Mucosa of gallbladder (tissue), 1 donor: ENCODE measurements around the gene CFD. TPM values are rescaled to one million over a fixed set of nuclear protein-coding genes. Genes with fewer than 3 reads are reported as not detected.

Source experiments
- DNase-seq: peaks from one replicate; pipeline ENCODE4 v3.0.0-alpha.2; 2020; ENCODE audit warnings: low spot score
- total RNA-seq: library from RNA; stranded (reverse); gene quantifications from one replicate; pipeline ENCODE4 v1.2.1, GENCODE V29; 2021
- donor health status: DM: no; HTN: no; CAD: no.

Gene CFD
- total RNA-seq, 1 donor from 2014 or later = 133 TPM

- no peak for DNase-seq
These were observed 47.0 kb downstream of the CFD start for GRCh38 chr19:906480-906879.

GRCh38 chr19:907183-907853 lies 47.9 kb downstream of the CFD start:
- no peak for DNase-seq

- no peak for DNase-seq
These were observed 52.0 kb downstream of the CFD start for GRCh38 chr19:911197-912033.

DNA sequence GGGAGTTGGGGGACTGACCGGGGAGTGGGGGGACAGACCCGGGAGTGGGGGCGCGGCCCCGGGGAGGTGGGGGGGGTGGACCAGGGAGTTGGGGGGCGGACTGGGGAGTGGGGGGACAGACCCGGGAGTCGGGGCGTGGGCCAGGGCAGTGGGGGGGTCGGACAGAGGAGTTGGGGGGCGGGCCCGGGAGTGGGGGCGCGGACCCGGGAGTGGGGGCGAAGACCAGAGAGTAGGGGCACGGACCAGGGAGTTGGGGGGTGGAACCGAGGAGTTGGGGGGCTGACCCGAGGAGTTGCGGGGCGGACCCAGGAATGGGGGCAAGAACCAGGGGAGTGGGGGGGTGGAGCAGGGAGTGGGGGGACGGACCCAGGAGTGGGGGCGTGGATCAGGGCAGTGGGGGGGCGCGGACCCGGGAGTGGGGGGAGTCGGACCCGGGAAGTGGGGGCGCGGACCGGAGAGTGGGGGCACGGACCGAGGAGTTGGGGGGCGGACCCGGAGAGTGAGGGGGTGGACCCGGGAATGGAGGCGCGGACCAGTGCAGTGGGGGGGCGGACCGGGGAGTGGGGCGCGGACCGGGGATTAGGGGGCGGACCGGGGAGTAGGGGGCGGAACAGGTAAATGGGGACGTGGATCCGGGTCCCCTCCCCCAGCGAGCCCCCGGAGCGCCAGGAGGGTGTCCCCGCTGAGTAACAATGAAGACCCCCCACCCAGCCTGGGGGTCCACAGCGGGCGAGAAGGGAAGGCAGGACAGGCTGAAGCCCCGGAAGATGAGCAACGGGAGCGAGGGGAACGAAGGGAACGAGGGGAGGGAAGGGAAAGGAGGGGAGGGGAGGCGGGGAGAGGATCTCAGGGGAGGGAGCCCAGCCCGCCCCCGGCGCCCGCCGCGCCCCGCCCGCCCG lies 53.0 kb downstream of the CFD start:
- DNase-seq = no peak

Other genes with a start within 250 kb of the CFD start
- 56.0 TPM for gene POLRMT, start 226.1 kb upstream of the CFD start, total RNA-seq
- 0.17 TPM for gene FGF22, start 219.8 kb upstream of the CFD start, total RNA-seq
- 34.8 TPM for gene RNF126, start 196.4 kb upstream of the CFD start, total RNA-seq
- 39.1 TPM for gene FSTL3, start 183.3 kb upstream of the CFD start, total RNA-seq
- not detected for gene PRSS57, start 164.2 kb upstream of the CFD start, total RNA-seq
- 26.1 TPM for gene PALM, start 150.7 kb upstream of the CFD start, total RNA-seq
- 79.4 TPM for gene MISP, start 108.6 kb upstream of the CFD start, total RNA-seq
- gene PTBP1, start 62.2 kb upstream of the CFD start, total RNA-seq = 270 TPM
- gene PLPPR3, start 37.7 kb upstream of the CFD start, total RNA-seq = 0.20 TPM
- gene AZU1, start 31.8 kb upstream of the CFD start, total RNA-seq = not detected
- not detected for gene PRTN3, start 18.7 kb upstream of the CFD start, total RNA-seq
- gene ELANE, start 7.4 kb upstream of the CFD start, total RNA-seq = not detected
- 66.9 TPM for gene MED16, start 33.5 kb downstream of the CFD start, total RNA-seq
- not detected for gene RNU6-9, start 33.8 kb downstream of the CFD start, total RNA-seq
- gene R3HDM4, start 53.6 kb downstream of the CFD start, total RNA-seq = 47.5 TPM
- 0.17 TPM for gene KISS1R, start 57.7 kb downstream of the CFD start, total RNA-seq
- gene ARID3A, start 66.4 kb downstream of the CFD start, total RNA-seq = 7.0 TPM
- gene WDR18, start 124.7 kb downstream of the CFD start, total RNA-seq = 52.5 TPM
- 0.06 TPM for gene GRIN3B, start 140.8 kb downstream of the CFD start, total RNA-seq
- gene TMEM259, start 161.5 kb downstream of the CFD start, total RNA-seq = 182 TPM
- not detected for gene RNU6-2, start 161.9 kb downstream of the CFD start, total RNA-seq
- gene CNN2, start 166.9 kb downstream of the CFD start, total RNA-seq = 104 TPM
- gene ABCA7, start 180.4 kb downstream of the CFD start, total RNA-seq = 49.0 TPM
- gene ARHGAP45, start 207.5 kb downstream of the CFD start, total RNA-seq = 42.4 TPM
- gene POLR2E, start 235.7 kb downstream of the CFD start, total RNA-seq = 137 TPM
- 294 TPM for gene GPX4, start 244.3 kb downstream of the CFD start, total RNA-seq